GM19043 (cell line): ENCODE results near the gene ANHX.

ENCODE experiments used
- ATAC-seq: cut with Tn5 transposase; IDR thresholded peaks from one replicate; pipeline ENCODE4 v1.9.1; 2021; ENCODE audit warnings: low read depth; ENCODE audit not compliant: unreplicated experiment

ANHX gene

DNA sequence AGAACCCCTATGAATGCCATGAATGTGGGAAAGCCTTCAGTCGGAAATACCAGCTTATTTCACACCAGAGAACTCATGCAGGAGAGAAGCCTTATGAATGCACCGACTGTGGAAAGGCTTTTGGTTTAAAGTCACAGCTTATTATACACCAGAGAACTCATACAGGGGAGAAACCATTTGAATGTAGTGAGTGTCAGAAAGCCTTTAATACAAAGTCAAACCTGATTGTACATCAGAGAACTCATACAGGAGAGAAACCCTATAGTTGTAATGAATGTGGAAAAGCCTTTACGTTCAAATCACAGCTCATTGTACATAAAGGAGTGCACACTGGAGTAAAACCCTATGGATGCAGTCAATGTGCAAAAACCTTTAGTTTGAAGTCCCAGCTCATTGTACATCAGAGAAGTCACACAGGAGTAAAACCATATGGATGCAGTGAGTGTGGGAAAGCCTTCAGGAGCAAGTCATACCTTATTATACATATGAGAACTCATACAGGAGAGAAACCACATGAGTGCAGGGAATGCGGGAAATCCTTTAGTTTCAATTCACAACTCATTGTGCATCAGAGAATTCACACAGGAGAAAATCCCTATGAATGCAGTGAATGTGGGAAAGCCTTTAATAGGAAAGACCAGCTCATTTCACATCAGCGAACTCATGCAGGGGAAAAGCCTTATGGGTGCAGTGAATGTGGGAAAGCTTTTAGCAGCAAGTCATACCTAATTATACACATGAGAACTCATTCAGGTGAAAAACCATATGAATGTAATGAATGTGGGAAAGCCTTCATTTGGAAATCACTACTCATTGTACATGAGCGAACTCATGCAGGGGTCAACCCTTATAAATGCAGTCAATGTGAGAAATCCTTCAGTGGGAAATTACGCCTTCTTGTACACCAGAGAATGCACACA lies 32.1 kb downstream of the ANHX start:
- no peak for ATAC-seq

- no peak for ATAC-seq
Observed at GRCh38 chr12:133202493-133203343, 33.0 kb downstream of the ANHX start.

DNA sequence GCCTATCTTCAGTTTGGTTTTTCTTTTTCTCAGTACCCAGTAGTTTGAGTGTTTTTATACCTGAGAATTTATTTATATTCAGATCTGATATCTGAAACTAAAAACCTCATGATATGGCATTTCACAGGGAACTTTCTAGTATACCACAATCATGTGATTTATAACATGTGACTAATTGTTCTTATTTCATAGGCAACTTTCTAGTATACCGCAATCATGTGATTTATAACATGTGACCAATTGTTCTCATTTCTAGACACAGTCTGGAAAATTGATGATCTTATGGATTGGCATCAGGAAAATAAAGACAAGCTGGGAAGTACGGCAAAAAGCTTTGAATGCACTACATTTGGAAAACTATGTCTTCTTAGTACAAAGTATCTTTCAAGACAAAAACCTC lies 33.8 kb downstream of the ANHX start:
- ATAC-seq: no peak

GRCh38 chr12:133192847-133193246 lies 42.8 kb downstream of the ANHX start:
- no peak for ATAC-seq

- no peak for ATAC-seq
Observed at GRCh38 chr12:133190176-133190575, 45.5 kb downstream of the ANHX start.

- ATAC-seq: peak; percentile 95
Observed at GRCh38 chr12:133181238-133181959, 54.3 kb downstream of the ANHX start, which contains the start of gene ZNF268. Gene ZNF268, plus strand, starts transcription at chr12:133181495. Its CDS starts 503 bp downstream, at chr12:133181998.

- ATAC-seq: no peak
Observed at GRCh38 chr12:133180669-133181068, 55.0 kb downstream of the ANHX start.

- no peak for ATAC-seq
Observed at GRCh38 chr12:133174901-133175300, 60.8 kb downstream of the ANHX start.

- ATAC-seq: no peak
Observed at GRCh38 chr12:133172491-133172890, 63.2 kb downstream of the ANHX start.
